A549 (cell line): ENCODE data around the gene UST. TPM values are rescaled to one million over a fixed set of nuclear protein-coding genes. Genes with fewer than 3 reads are reported as not detected.
"Not testable (repeated sequence)": the region's sequence is repeated elsewhere in the genome, so short reads cannot be mapped to it uniquely, and the experiment has no call there.

Experiments used
- ATAC-seq, 2 experiments: fragments of 200-7000 bp in 1 of 2; fragments of >200 bp in 1 of 2; cut with Nextera tagmentation in 1 of 2; cut with Tn5 transposase in 1 of 2; 3 replicates each; pipeline versions ENCODE4 v1.8.0 to v1.9.1; 2018 to 2020; ENCODE audit warnings: mild to moderate bottlenecking in 1 of 2, moderate library complexity in 1 of 2
- CTCF ChIA-PET: fragments of 300-600 bp; sonication (Branson Sonifier 250); formaldehyde crosslinking; extraction: SDS; loops from one replicate; lab custom pipeline; 2021; ENCODE audit warnings: antibody characterized with exemption, inconsistent platforms; lab: Yijun Ruan, JAX
- POLR2A ChIA-PET: fragments of 350-600 bp; formaldehyde crosslinking; extraction: SDS; loops from one replicate; lab custom pipeline; 2021; ENCODE audit warnings: antibody characterized with exemption, inconsistent platforms; lab: Yijun Ruan, JAX
- DNase-seq, 2 experiments: peaks; one replicate each; pipeline versions ENCODE4 v3.0.0 to v3.0.0-alpha.2; 2011 to 2016; ENCODE audit warnings: low read depth in 1 of 2, low spot score in 1 of 2
- FAIRE-seq: peaks from 2 replicates; lab custom pipeline; 2011; peaks lifted over from hg19 to GRCh38; lab: Jason Lieb, UNC
- H3K27ac ChIP-seq, 2 experiments: fragments of >200 bp; sonication (Bioruptor Twin); formaldehyde crosslinking; 3 replicates each; pipeline ENCODE4 v1.5.1; 2016 to 2017
- H3K4me1 ChIP-seq: fragments of >200 bp; sonication (Bioruptor Twin); formaldehyde crosslinking; 3 replicates; pipeline ENCODE4 v1.6.1; 2016
- H3K4me2 ChIP-seq: fragments of >200 bp; sonication (Bioruptor Twin); formaldehyde crosslinking; 3 replicates; pipeline ENCODE4 v1.6.1; 2016
- H3K4me3 ChIP-seq: fragments of >200 bp; sonication (Bioruptor Twin); formaldehyde crosslinking; 3 replicates; pipeline ENCODE4 v1.5.1; 2016
- H3K9me3 ChIP-seq: fragments of >200 bp; sonication (Bioruptor Twin); formaldehyde crosslinking; 3 replicates; pipeline ENCODE4 v1.6.1; 2016
- BHLHE40 ChIP-seq: IDR thresholded peaks from 2 replicates; pipeline ENCODE4 v1.6.1; 2012; ENCODE audit warnings: low read depth, low read length, inconsistent platforms
- CBX8 ChIP-seq: fragments of 200-600 bp; sonication (generic); IDR thresholded peaks from 2 replicates; pipeline ENCODE4 v1.6.1; 2016
- CHD2 ChIP-seq: fragments of 150-350 bp; IDR thresholded peaks from 2 replicates; pipeline ENCODE4 v1.6.1; 2014; ENCODE audit warnings: low read length; ENCODE audit not compliant: partially characterized antibody
- CHD4 ChIP-seq: fragments of 200-600 bp; sonication (generic); IDR thresholded peaks from 2 replicates; pipeline ENCODE4 v1.6.1; 2016; ENCODE audit warnings: antibody characterized with exemption, mild to moderate bottlenecking, borderline replicate concordance
- EP300 ChIP-seq, 2 experiments: fragments of >200 bp; sonication (Bioruptor Twin); formaldehyde crosslinking; IDR thresholded peaks; 2 replicates in 1 of 2; 3 replicates in 1 of 2; pipeline ENCODE4 v1.6.1; 2016 to 2017
- FOSL2 ChIP-seq, 2 experiments: fragments of 450-650 bp in 1 of 2; fragments of >200 bp in 1 of 2; sonication (Bioruptor Twin) in 1 of 2; formaldehyde crosslinking; IDR thresholded peaks; 2 replicates each; pipeline versions ENCODE4 v1.5.0 to v1.6.1; 2016 to 2020; ENCODE audit warnings: mild to moderate bottlenecking in 1 of 2, moderate library complexity in 1 of 2
- GATA3 ChIP-seq: IDR thresholded peaks from 2 replicates; pipeline ENCODE4 v1.6.1; 2012; ENCODE audit warnings: borderline replicate concordance
- HDAC2 ChIP-seq: fragments of 200-600 bp; sonication (generic); IDR thresholded peaks from 2 replicates; pipeline ENCODE4 v1.6.1; 2016
- HEYL ChIP-seq: fragments of 250-450 bp; sonication (Bioruptor Pico); IDR thresholded peaks from 2 replicates; pipeline ENCODE4 v1.8.0; 2021; ENCODE audit warnings: mild to moderate bottlenecking, moderate library complexity
- HOXB5 ChIP-seq: fragments of 250-450 bp; sonication (Bioruptor Pico); IDR thresholded peaks from 2 replicates; pipeline ENCODE4 v1.5.0; 2020; ENCODE audit warnings: mild to moderate bottlenecking, moderate library complexity
- JUNB ChIP-seq: fragments of >200 bp; sonication (Bioruptor Twin); formaldehyde crosslinking; IDR thresholded peaks from 2 replicates; pipeline ENCODE4 v1.6.1; 2016
- KDM1A ChIP-seq: fragments of 200-600 bp; sonication (generic); IDR thresholded peaks from 2 replicates; pipeline ENCODE4 v1.6.1; 2016; ENCODE audit warnings: low read depth, mild to moderate bottlenecking
- MAZ ChIP-seq: fragments of 150-350 bp; IDR thresholded peaks from 2 replicates; pipeline ENCODE4 v1.6.1; 2014; ENCODE audit warnings: antibody characterized with exemption, low read depth, low read length, borderline replicate concordance
- NFE2L2 ChIP-seq: fragments of 150-350 bp; conservative IDR thresholded peaks from 2 replicates; pipeline ENCODE4 v1.6.1; 2014; ENCODE audit warnings: low read length
- NR3C1 ChIP-seq: fragments of >200 bp; sonication (Bioruptor Twin); formaldehyde crosslinking; IDR thresholded peaks from 3 replicates; pipeline ENCODE4 v1.6.1; 2017
- POLR2A ChIP-seq: IDR thresholded peaks from 2 replicates; pipeline ENCODE4 v1.6.1; 2012; ENCODE audit warnings: mild to moderate bottlenecking, low read length
- RAD21 ChIP-seq, 2 experiments: fragments of >200 bp in 1 of 2; sonication (Bioruptor Twin) in 1 of 2; formaldehyde crosslinking in 1 of 2; IDR thresholded peaks in 1 of 2; conservative IDR thresholded peaks in 1 of 2; 2 replicates in 1 of 2; 3 replicates in 1 of 2; pipeline ENCODE4 v1.6.1; 2012 to 2018; ENCODE audit warnings: inconsistent platforms in 1 of 2
- RARB ChIP-seq: fragments of 250-450 bp; sonication (Bioruptor Pico); IDR thresholded peaks from 2 replicates; pipeline ENCODE4 v1.8.0; 2021; ENCODE audit warnings: mild to moderate bottlenecking, moderate library complexity
- RFX5 ChIP-seq: fragments of 450-650 bp; IDR thresholded peaks from 2 replicates; pipeline ENCODE4 v1.7.1; 2014; ENCODE audit warnings: antibody characterized with exemption, mild to moderate bottlenecking, moderate library complexity
- SMC3 ChIP-seq: fragments of >200 bp; sonication (Bioruptor Twin); formaldehyde crosslinking; IDR thresholded peaks from 3 replicates; pipeline ENCODE4 v1.6.1; 2018; ENCODE audit warnings: inconsistent platforms
- SREBF2 ChIP-seq: fragments of 450-650 bp; IDR thresholded peaks from 2 replicates; pipeline ENCODE4 v1.6.1; 2014; ENCODE audit warnings: mild to moderate bottlenecking, moderate library complexity
- TFCP2L1 ChIP-seq: fragments of 250-450 bp; sonication (Bioruptor Pico); IDR thresholded peaks from 2 replicates; pipeline ENCODE4 v1.5.0; 2021; ENCODE audit warnings: mild to moderate bottlenecking
- WGBS: methylation state at CpG from one replicate; pipeline ENCODE4 v1.1.6; 2017; ENCODE audit errors: missing lambda C conversion rate; 5-methylcytosine and 5-hydroxymethylcytosine counted together
- polyA plus RNA-seq, 4 experiments: library from polyadenylated mRNA; depleted of rRNA in 3 of 4; stranded (reverse); fragments of >200 nt; fragmentation: RNase III in 1 of 4; extraction: RNeasy Plus Mini Kit Qiagen cat#74134 plus additional on column Dnase treatment in 1 of 4; gene quantifications; 2 replicates in 3 of 4; 3 replicates in 1 of 4; pipeline ENCODE4 v1.2.3, GENCODE V29; 2011 to 2017
- TF ChIP-seq, protein P1 (sequence below): IDR thresholded peaks from 2 replicates; pipeline ENCODE4 v1.6.1; 2012; ENCODE audit warnings: low read depth, borderline replicate concordance
- TF ChIP-seq, protein P2 (sequence below): fragments of 450-650 bp; IDR thresholded peaks from 2 replicates; pipeline ENCODE4 v1.6.1; 2014; ENCODE audit warnings: antibody characterized with exemption
- TF ChIP-seq, protein P3 (sequence below): fragments of >200 bp; sonication (Bioruptor Twin); formaldehyde crosslinking; IDR thresholded peaks from 3 replicates; pipeline ENCODE4 v1.5.1; 2016
- TF ChIP-seq, protein P4 (sequence below): fragments of 250-450 bp; sonication (Bioruptor Pico); IDR thresholded peaks from 2 replicates; pipeline ENCODE4 v1.5.0; 2021; ENCODE audit warnings: mild to moderate bottlenecking, moderate library complexity, borderline replicate concordance
- TF ChIP-seq, protein P5 (sequence below): fragments of >200 bp; sonication (Bioruptor Twin); formaldehyde crosslinking; IDR thresholded peaks from 3 replicates; pipeline ENCODE4 v1.6.1; 2016
- TF ChIP-seq, protein P6 (sequence below): fragments of >200 bp; sonication (Bioruptor Twin); formaldehyde crosslinking; IDR thresholded peaks from 2 replicates; pipeline ENCODE4 v1.6.1; 2016

Gene UST
- polyA plus RNA-seq, 2 of the 4 experiments (the other 2 are of a cell fraction) = 0.54 to 1.7 TPM

DNA sequence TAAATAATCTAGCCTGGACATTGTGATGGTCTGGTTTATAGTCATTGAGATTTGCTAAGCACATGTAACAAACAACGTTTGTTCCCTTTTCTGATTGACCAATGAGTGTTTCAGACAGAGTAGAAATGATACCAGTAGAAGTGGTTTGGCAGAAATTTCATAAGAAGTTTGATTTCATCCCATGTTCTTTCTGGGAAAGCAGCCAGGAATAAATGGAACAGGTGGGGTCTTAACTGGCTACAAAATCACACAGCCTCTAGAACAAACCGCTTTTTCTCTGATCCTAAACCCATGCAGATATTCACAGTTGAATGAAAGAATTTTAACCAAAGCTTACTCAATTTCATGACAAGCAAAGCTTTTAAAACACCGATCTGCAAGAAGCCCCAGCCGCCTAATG, 227.5 kb downstream of the UST start:
- Histone ChIP-seq H3K4me1 (no peaks in the 10 kb centered on the region), H3K9me3 (no peaks in the 10 kb centered on the region), H3K27ac (no peak overlapping the region), H3K4me2 (no peak overlapping the region), H3K4me3 (no peak overlapping the region)
- ChIA-PET POLR2A (no interaction called here), CTCF (interaction anchor here (0.7 to 1.8 kb wide), 6 partner anchors 8 to 415 kb away, joined by 3 to 6 read pairs (median 4); no protein-coding TSS in a partner anchor)
- WGBS = 70% methylated on average over 4 of the region's 4 CpGs
- no peak for FAIRE-seq
- ATAC-seq = no peak
- DNase-seq = no peak
- TF ChIP-seq KDM1A (no peak), NR3C1 (no peak), HOXB5 (CRISPR knock-in tag) (no peak), TFCP2L1 (CRISPR knock-in tag) (no peak), MAZ (no peak), FOSL2 (IDR thresholded peaks at IDR 0.05) (no peak), FOSL2 (CRISPR knock-in tag; IDR thresholded peaks at IDR 0.05) (no peak), RFX5 (no peak), NFE2L2 (no peak), BHLHE40 (no peak)
- TF ChIP-seq, protein P1, sequence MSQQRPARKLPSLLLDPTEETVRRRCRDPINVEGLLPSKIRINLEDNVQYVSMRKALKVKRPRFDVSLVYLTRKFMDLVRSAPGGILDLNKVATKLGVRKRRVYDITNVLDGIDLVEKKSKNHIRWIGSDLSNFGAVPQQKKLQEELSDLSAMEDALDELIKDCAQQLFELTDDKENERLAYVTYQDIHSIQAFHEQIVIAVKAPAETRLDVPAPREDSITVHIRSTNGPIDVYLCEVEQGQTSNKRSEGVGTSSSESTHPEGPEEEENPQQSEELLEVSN = no peak
- TF ChIP-seq, protein P2, sequence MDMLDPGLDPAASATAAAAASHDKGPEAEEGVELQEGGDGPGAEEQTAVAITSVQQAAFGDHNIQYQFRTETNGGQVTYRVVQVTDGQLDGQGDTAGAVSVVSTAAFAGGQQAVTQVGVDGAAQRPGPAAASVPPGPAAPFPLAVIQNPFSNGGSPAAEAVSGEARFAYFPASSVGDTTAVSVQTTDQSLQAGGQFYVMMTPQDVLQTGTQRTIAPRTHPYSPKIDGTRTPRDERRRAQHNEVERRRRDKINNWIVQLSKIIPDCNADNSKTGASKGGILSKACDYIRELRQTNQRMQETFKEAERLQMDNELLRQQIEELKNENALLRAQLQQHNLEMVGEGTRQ = no peak
- TF ChIP-seq, protein P3, sequence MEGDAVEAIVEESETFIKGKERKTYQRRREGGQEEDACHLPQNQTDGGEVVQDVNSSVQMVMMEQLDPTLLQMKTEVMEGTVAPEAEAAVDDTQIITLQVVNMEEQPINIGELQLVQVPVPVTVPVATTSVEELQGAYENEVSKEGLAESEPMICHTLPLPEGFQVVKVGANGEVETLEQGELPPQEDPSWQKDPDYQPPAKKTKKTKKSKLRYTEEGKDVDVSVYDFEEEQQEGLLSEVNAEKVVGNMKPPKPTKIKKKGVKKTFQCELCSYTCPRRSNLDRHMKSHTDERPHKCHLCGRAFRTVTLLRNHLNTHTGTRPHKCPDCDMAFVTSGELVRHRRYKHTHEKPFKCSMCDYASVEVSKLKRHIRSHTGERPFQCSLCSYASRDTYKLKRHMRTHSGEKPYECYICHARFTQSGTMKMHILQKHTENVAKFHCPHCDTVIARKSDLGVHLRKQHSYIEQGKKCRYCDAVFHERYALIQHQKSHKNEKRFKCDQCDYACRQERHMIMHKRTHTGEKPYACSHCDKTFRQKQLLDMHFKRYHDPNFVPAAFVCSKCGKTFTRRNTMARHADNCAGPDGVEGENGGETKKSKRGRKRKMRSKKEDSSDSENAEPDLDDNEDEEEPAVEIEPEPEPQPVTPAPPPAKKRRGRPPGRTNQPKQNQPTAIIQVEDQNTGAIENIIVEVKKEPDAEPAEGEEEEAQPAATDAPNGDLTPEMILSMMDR = no peak
- TF ChIP-seq, protein P4, sequence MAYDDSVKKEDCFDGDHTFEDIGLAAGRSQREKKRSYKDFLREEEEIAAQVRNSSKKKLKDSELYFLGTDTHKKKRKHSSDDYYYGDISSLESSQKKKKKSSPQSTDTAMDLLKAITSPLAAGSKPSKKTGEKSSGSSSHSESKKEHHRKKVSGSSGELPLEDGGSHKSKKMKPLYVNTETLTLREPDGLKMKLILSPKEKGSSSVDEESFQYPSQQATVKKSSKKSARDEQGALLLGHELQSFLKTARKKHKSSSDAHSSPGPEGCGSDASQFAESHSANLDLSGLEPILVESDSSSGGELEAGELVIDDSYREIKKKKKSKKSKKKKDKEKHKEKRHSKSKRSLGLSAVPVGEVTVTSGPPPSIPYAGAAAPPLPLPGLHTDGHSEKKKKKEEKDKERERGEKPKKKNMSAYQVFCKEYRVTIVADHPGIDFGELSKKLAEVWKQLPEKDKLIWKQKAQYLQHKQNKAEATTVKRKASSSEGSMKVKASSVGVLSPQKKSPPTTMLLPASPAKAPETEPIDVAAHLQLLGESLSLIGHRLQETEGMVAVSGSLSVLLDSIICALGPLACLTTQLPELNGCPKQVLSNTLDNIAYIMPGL (CRISPR knock-in tag) = no peak

DNA sequence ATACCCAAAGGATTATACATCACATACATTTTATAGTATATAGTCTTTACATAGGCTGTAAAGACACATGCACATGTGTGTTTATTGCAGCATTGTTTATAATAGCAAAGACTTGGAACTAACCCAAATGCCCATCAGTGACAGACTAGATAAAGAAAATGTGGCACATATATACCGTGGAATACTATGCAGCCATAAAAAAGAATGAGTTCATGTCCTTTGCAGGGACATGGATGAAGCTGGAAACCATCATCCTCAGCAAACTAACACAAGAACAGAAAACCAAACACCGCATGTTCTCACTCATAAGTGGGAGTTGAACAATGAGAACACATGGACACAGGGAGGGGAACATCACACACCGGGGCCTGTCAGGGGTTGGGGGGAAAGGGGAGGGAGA, 231.5 kb downstream of the UST start:
- FAIRE-seq, POLR2A ChIA-PET: not testable (repeated sequence)
- 29% methylated on average over 2 of the region's 3 CpGs for WGBS

DNA sequence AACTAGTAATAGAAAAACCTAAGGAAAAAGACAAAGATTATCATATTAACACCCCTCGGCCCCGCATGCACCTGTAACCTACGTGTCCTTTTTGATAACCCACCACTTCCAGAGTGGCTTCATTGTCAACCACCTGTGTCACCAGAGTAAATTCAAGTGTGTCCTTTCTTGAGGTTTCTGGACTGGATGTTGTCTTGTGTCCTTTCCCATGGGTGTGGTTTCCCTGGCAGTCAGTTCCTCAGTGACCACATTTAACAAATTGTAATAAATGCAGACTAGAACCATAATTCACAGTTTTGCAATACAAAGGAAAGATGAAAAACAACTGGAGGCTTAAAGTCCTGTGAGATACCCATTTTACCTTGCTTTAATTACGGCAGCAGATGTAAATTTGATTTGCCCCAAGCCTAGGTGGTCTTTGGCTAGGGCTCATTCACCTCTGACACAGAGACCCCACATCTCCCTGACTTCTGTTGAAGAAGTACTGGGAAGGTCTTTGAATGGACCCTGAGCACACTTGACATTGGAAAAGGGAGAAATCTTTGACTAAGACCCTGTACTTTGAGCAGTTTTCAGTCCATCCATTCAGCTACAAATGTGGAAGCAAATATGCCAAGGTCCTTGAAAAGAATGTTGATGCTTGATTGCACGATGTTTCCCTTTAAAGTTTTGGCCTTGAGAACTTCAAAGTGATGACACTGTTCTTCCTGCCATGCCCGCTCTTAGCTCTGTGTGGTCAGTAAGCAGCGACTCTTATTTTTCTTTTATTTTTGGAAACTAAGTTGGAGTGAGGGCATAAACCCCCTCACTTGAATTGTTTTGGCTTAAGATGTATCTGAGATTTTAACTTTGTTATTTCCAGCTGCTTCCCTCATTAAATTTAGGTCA, 232.4 kb downstream of the UST start:
- no peak for ATAC-seq
- Histone ChIP-seq H3K4me1 (no peaks in the 10 kb centered on the region), H3K4me2 (no peak overlapping the region), H3K27ac (no peak overlapping the region), H3K4me3 (no peak overlapping the region), H3K9me3 (no peaks in the 10 kb centered on the region)
- 29% methylated on average over 7 of the region's 7 CpGs for WGBS
- POLR2A ChIA-PET = no interaction called here
- CTCF ChIA-PET = interaction anchor here (1.3 kb wide), 2 partner anchors 11 to 49 kb away, joined by 3 to 4 read pairs; no protein-coding TSS in a partner anchor
- FAIRE-seq = no peak
- no peak for DNase-seq
- TF ChIP-seq HDAC2 (no peak), CHD4 (no peak), HEYL (CRISPR knock-in tag) (no peak), POLR2A (no peak), RAD21 (conservative IDR thresholded peaks at IDR 0.05 in 1 of 2, IDR thresholded peaks at IDR 0.05 in 1 of 2) (no peak), JUNB (no peak), SMC3 (no peak), RARB (CRISPR knock-in tag) (no peak), SREBF2 (no peak), CHD2 (no peak), GATA3 (no peak), NFE2L2 (no peak), CBX8 (no peak), EP300 (IDR thresholded peaks at IDR 0.05) (no peak)
- TF ChIP-seq, protein P5, sequence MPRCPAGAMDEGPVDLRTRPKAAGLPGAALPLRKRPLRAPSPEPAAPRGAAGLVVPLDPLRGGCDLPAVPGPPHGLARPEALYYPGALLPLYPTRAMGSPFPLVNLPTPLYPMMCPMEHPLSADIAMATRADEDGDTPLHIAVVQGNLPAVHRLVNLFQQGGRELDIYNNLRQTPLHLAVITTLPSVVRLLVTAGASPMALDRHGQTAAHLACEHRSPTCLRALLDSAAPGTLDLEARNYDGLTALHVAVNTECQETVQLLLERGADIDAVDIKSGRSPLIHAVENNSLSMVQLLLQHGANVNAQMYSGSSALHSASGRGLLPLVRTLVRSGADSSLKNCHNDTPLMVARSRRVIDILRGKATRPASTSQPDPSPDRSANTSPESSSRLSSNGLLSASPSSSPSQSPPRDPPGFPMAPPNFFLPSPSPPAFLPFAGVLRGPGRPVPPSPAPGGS = no peak
- TF ChIP-seq, protein P6, sequence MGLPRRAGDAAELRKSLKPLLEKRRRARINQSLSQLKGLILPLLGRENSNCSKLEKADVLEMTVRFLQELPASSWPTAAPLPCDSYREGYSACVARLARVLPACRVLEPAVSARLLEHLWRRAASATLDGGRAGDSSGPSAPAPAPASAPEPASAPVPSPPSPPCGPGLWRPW = no peak

More for the DNA sequence above, 231.5 kb downstream of the UST start:
- not testable (repeated sequence) for H3K4me2 ChIP-seq, H3K27ac ChIP-seq, DNase-seq, H3K4me1 ChIP-seq, ATAC-seq, H3K9me3 ChIP-seq, H3K4me3 ChIP-seq
- CTCF ChIA-PET = interaction anchor here (0.6 kb wide), 1 partner anchor 10 kb away, joined by 3 read pairs; no protein-coding TSS in a partner anchor
